Naive B cell (primary cell): ENCODE measurements around the gene MBOAT7. TPM values are rescaled to one million over a fixed set of nuclear protein-coding genes. Genes with fewer than 3 reads are reported as not detected.
"Not testable (repeated sequence)": the region's sequence is repeated elsewhere in the genome, so short reads cannot be mapped to it uniquely, and the experiment has no call there.

Experiments used
- ATAC-seq, 2 donors: fragments of 150-1000 bp; cut with Tn5 transposase; 2 replicates each; pipeline ENCODE4 v1.10.0; 2021; ENCODE audit warnings: low read depth in 2 of 2, mild to moderate bottlenecking in 2 of 2, moderate library complexity in 2 of 2
- DNase-seq: peaks from one replicate; pipeline ENCODE4 v3.0.0; 2022
- H3K27ac Mint-ChIP-seq, 6 donors: one replicate each; pipeline ENCODE4 v1.8.0; 2020 to 2022; ENCODE audit warnings: mild to moderate bottlenecking in 6 of 6, mixed read lengths in 6 of 6, moderate library complexity in 5 of 6, inconsistent platforms in 2 of 6
- H3K27me3 Mint-ChIP-seq, 3 donors: one replicate each; pipeline ENCODE4 v1.8.0; 2021 to 2022; ENCODE audit warnings: mixed read lengths in 3 of 3, mild to moderate bottlenecking in 1 of 3
- H3K36me3 Mint-ChIP-seq, 2 donors: one replicate each; pipeline ENCODE4 v1.8.0; 2020 to 2022; ENCODE audit warnings: mixed read lengths in 2 of 2, inconsistent platforms in 1 of 2, mild to moderate bottlenecking in 1 of 2
- H3K4me1 Mint-ChIP-seq, 3 donors: one replicate each; pipeline ENCODE4 v1.8.0; 2020 to 2022; ENCODE audit warnings: mixed read lengths in 3 of 3, inconsistent platforms in 1 of 3, mild to moderate bottlenecking in 1 of 3, moderate library complexity in 1 of 3
- H3K4me3 Mint-ChIP-seq, 8 donors: one replicate each; pipeline ENCODE4 v1.8.0; 2020 to 2022; ENCODE audit warnings: mild to moderate bottlenecking in 8 of 8, mixed read lengths in 8 of 8, moderate library complexity in 8 of 8, inconsistent platforms in 2 of 8
- H3K9me3 Mint-ChIP-seq, 7 donors: one replicate each; pipeline ENCODE4 v1.8.0; 2020 to 2022; ENCODE audit warnings: mixed read lengths in 7 of 7, mild to moderate bottlenecking in 5 of 7, inconsistent platforms in 2 of 7, moderate library complexity in 1 of 7
- polyA plus RNA-seq, 6 donors: library from polyadenylated mRNA; unstranded; fragments of 300-500 nt; fragmentation: Illumina TruSeq; gene quantifications; one replicate each; pipeline ENCODE4 v1.2.3, GENCODE V29; 2021; ENCODE audit warnings: low read depth in 6 of 6

MBOAT7 gene
- polyA plus RNA-seq, result 10 to 100 TPM in 4 of 6 donors, 1 to 10 TPM in 2; 7.0 to 13.5 (median 11.3) TPM

- peak within 1 kb of the TSS; percentile 91 to 100 (median 98) for H3K4me3 Mint-ChIP-seq
- peaks cover 33 to 37% (median 35%) of the 10 kb centered on the region in 3 donors for H3K4me1 Mint-ChIP-seq
- no peaks in the 10 kb centered on the region for H3K27me3 Mint-ChIP-seq
- H3K9me3 Mint-ChIP-seq, result no peaks in the 10 kb centered on the region
- ATAC-seq (peak; percentile 3 to 10), DNase-seq (no peak)
- no peaks in the 10 kb centered on the region for H3K36me3 Mint-ChIP-seq
- peak within 1 kb of the TSS; percentile 99 to 100 (median 100) for H3K27ac Mint-ChIP-seq
Measured at GRCh38 chr19:54189145-54189734, at the start of gene MBOAT7. TSS of gene MBOAT7 (minus strand) at chr19:54189580. CDS start at chr19:54188508, 1,072 bp downstream.

GRCh38 chr19:54233941-54234340 is 44.6 kb upstream of the MBOAT7 start:
- Mint-ChIP-seq H3K4me3 (no peak overlapping the region), H3K9me3 (peaks cover 0 to 2% (median 0%) of the 10 kb centered on the region in 7 donors), H3K27me3 (peaks cover 45 to 78% (median 66%) of the 10 kb centered on the region in 3 donors), H3K27ac (peak overlapping the region in 1 of 6 donors; percentile 43), H3K4me1 (peaks cover 0 to 3% (median 0%) of the 10 kb centered on the region in 3 donors), H3K36me3 (no peaks in the 10 kb centered on the region)
- DNase-seq (no peak), ATAC-seq (no peak)

GRCh38 chr19:54231077-54231931 is 41.9 kb upstream of the MBOAT7 start:
- peaks cover 0 to 6% (median 0%) of the 10 kb centered on the region in 7 donors for H3K9me3 Mint-ChIP-seq
- ATAC-seq, result peak; percentile 97 to 98
- no peak overlapping the region for H3K4me3 Mint-ChIP-seq
- H3K27me3 Mint-ChIP-seq, result peaks cover 44 to 70% (median 56%) of the 10 kb centered on the region in 3 donors
- H3K36me3 Mint-ChIP-seq, result no peaks in the 10 kb centered on the region
- peaks cover 0 to 3% (median 0%) of the 10 kb centered on the region in 3 donors for H3K4me1 Mint-ChIP-seq
- H3K27ac Mint-ChIP-seq, result no peak overlapping the region
- DNase-seq, result peak; percentile 73

GRCh38 chr19:54230031-54230430 is 40.7 kb upstream of the MBOAT7 start:
- Mint-ChIP-seq H3K36me3 (no peaks in the 10 kb centered on the region), H3K9me3 (peaks cover 0 to 6% (median 0%) of the 10 kb centered on the region in 7 donors), H3K27ac (no peak overlapping the region), H3K4me3 (no peak overlapping the region), H3K27me3 (peaks cover 45 to 61% (median 54%) of the 10 kb centered on the region in 3 donors), H3K4me1 (peaks cover 0 to 3% (median 0%) of the 10 kb centered on the region in 3 donors)
- no peak for DNase-seq
- ATAC-seq, result no peak

- H3K36me3 Mint-ChIP-seq, result no peaks in the 10 kb centered on the region
- peaks cover 0 to 3% (median 0%) of the 10 kb centered on the region in 3 donors for H3K4me1 Mint-ChIP-seq
- H3K27me3 Mint-ChIP-seq, result peaks cover 41 to 52% (median 45%) of the 10 kb centered on the region in 3 donors
- DNase-seq (no peak), ATAC-seq (no peak)
- no peak overlapping the region for H3K4me3 Mint-ChIP-seq
- peaks cover 0 to 5% (median 0%) of the 10 kb centered on the region in 7 donors for H3K9me3 Mint-ChIP-seq
- no peak overlapping the region for H3K27ac Mint-ChIP-seq
Measured at GRCh38 chr19:54229146-54229545, 39.8 kb upstream of the MBOAT7 start.

GRCh38 chr19:54224619-54225018 is 35.2 kb upstream of the MBOAT7 start:
- DNase-seq, H3K4me1 Mint-ChIP-seq, ATAC-seq, H3K9me3 Mint-ChIP-seq, H3K36me3 Mint-ChIP-seq, H3K4me3 Mint-ChIP-seq, H3K27ac Mint-ChIP-seq: not testable (repeated sequence)
- H3K27me3 Mint-ChIP-seq, result peaks cover 26 to 39% (median 38%) of the 10 kb centered on the region in 3 donors

- not testable (repeated sequence) for ATAC-seq, H3K9me3 Mint-ChIP-seq, DNase-seq, H3K36me3 Mint-ChIP-seq, H3K4me3 Mint-ChIP-seq, H3K27ac Mint-ChIP-seq, H3K4me1 Mint-ChIP-seq
- H3K27me3 Mint-ChIP-seq, result peaks cover 20 to 33% (median 32%) of the 10 kb centered on the region in 3 donors
Measured at GRCh38 chr19:54223937-54224281, 34.5 kb upstream of the MBOAT7 start.

- DNase-seq, H3K27ac Mint-ChIP-seq, H3K4me3 Mint-ChIP-seq, H3K36me3 Mint-ChIP-seq, H3K9me3 Mint-ChIP-seq, ATAC-seq, H3K4me1 Mint-ChIP-seq: not testable (repeated sequence)
- peaks cover 18 to 33% (median 29%) of the 10 kb centered on the region in 3 donors for H3K27me3 Mint-ChIP-seq
Measured at GRCh38 chr19:54223277-54223936, 34.0 kb upstream of the MBOAT7 start.

GRCh38 chr19:54222474-54223276 is 33.3 kb upstream of the MBOAT7 start, which contains the start of gene LILRB3:
TSS of gene LILRB3 (minus strand) at chr19:54223007. CDS start at chr19:54222976, 31 bp downstream.
- peaks cover 13 to 33% (median 22%) of the 10 kb centered on the region in 3 donors for H3K27me3 Mint-ChIP-seq
- not testable (repeated sequence) for H3K27ac Mint-ChIP-seq, H3K4me1 Mint-ChIP-seq, DNase-seq, H3K9me3 Mint-ChIP-seq, ATAC-seq, H3K36me3 Mint-ChIP-seq, H3K4me3 Mint-ChIP-seq

GRCh38 chr19:54221947-54222346 is 32.6 kb upstream of the MBOAT7 start:
- H3K27ac Mint-ChIP-seq, H3K36me3 Mint-ChIP-seq, H3K9me3 Mint-ChIP-seq: not testable (repeated sequence)

GRCh38 chr19:54219702-54220101 is 30.3 kb upstream of the MBOAT7 start:
- ATAC-seq, H3K27ac Mint-ChIP-seq, H3K36me3 Mint-ChIP-seq, H3K4me3 Mint-ChIP-seq, H3K9me3 Mint-ChIP-seq, DNase-seq, H3K4me1 Mint-ChIP-seq: not testable (repeated sequence)
- peaks cover 7 to 26% (median 22%) of the 10 kb centered on the region in 3 donors for H3K27me3 Mint-ChIP-seq

More at GRCh38 chr19:54221947-54222346, 32.6 kb upstream of the MBOAT7 start:
- not testable (repeated sequence) for H3K4me3 Mint-ChIP-seq, H3K4me1 Mint-ChIP-seq, ATAC-seq, DNase-seq
- H3K27me3 Mint-ChIP-seq, result peaks cover 13 to 33% (median 22%) of the 10 kb centered on the region in 3 donors

- Mint-ChIP-seq H3K9me3 (peaks cover 0 to 4% (median 0%) of the 10 kb centered on the region in 7 donors), H3K27ac (peak overlapping the region in 1 of 6 donors; percentile 82), H3K36me3 (no peaks in the 10 kb centered on the region), H3K4me1 (peaks cover 0 to 6% (median 3%) of the 10 kb centered on the region in 3 donors), H3K4me3 (no peak overlapping the region), H3K27me3 (peaks cover 7 to 25% (median 22%) of the 10 kb centered on the region in 3 donors)
- DNase-seq (no peak), ATAC-seq (no peak)
Measured at GRCh38 chr19:54218960-54219661, 29.7 kb upstream of the MBOAT7 start.
